GM12892 (cell line): ENCODE results near the gene CCDC85A.

Experiments used
- POLR2A ChIP-seq: IDR thresholded peaks from 2 replicates; pipeline ENCODE4 v1.6.1; 2011; ENCODE audit warnings: low read depth, low read length, control low read depth
- POLR2AphosphoS5 ChIP-seq: IDR thresholded peaks from 2 replicates; pipeline ENCODE4 v1.6.1; 2011; ENCODE audit warnings: low read depth, low read length, control low read depth

DNA sequence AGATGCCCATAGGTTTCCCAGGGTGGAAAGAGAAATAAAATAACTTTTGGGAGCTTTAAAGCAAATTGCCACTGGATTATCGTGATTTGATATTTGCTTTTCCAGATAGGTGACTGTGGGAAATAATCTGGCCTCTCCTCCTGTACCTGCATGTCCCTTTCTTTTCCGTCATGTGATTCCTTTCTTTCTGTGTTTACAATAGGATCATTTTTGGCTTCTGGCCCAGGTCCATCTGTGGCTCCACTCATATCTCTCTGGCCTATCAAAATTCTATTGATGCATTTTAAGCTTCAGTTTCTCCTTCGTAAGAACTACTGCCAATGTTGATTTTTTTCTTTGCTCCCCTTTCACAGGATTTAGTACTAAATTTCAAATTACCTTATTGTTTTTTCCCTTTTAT is 153.6 kb downstream of the CCDC85A start:
- no peak for TF ChIP-seq POLR2A
- TF ChIP-seq POLR2AphosphoS5 = no peak
